ENCODE data around the gene CNBD2. TPM values are rescaled to one million over a fixed set of nuclear protein-coding genes. Genes with fewer than 3 reads are reported as not detected.

Gene CNBD2
- total RNA-seq, 2 donors from 2014 or later, result 8.0 to 23.4 TPM

GRCh38 chr20:36031806-36032205 lies 63.4 kb downstream of the CNBD2 start:
- Histone ChIP-seq H3K4me3 (no peak overlapping the region), H3K27ac (no peak overlapping the region), H3K9me3 (no peaks in the 10 kb centered on the region), H3K4me1 (no peaks in the 10 kb centered on the region), H3K36me3 (replicated peaks in 1 of 2; ENCODE audit: insufficient read depth in 1 of 2, low read depth in 2 of 2) (no peaks in the 10 kb centered on the region), H3K27me3 (no peaks in the 10 kb centered on the region)
- TF ChIP-seq CTCF (IDR thresholded peaks at IDR 0.05), result no peak
- TF ChIP-seq POLR2A (IDR thresholded peaks at IDR 0.05), result no peak
- no peak for ATAC-seq
- no peak for DNase-seq
- intact Hi-C loops (cut with DNase I), result no loop called here
- 86 to 92% methylated on average over 3 of the region's 3 CpGs for WGBS, 2 donors

GRCh38 chr20:36034875-36035274 lies 66.5 kb downstream of the CNBD2 start:
- DNase-seq (no peak), ATAC-seq (no peak)
- Histone ChIP-seq H3K36me3 (replicated peaks in 1 of 2; ENCODE audit: insufficient read depth in 1 of 2, low read depth in 2 of 2) (no peaks in the 10 kb centered on the region), H3K4me3 (no peak overlapping the region), H3K27ac (no peak overlapping the region), H3K27me3 (no peaks in the 10 kb centered on the region), H3K9me3 (no peaks in the 10 kb centered on the region), H3K4me1 (no peaks in the 10 kb centered on the region)
- peak in 1 of 7 experiments; percentile 14 for TF ChIP-seq CTCF (IDR thresholded peaks at IDR 0.05)
- no peak for TF ChIP-seq POLR2A (IDR thresholded peaks at IDR 0.05)
- intact Hi-C loops (cut with DNase I), result no loop called here
- 79 to 92% methylated on average over 4 of the region's 4 CpGs for WGBS, 2 donors

DNA sequence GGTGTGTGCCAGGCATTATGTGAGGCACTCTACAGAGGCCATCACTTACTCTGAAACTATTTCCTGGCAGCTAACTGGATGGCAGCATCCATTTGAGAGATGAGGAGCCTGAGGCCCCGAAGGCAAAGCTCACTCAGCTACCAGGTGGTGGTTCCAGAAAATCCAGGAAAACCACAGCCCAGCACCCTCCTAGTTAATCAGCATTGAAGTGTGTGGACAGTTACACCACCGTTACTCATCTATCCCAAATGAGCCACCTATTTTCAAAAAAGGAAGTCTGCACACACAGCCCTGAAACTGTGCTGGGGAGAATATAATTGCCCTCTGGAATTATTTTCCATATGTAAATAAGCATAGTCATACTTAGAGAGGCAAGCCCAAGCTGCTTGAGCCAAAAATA lies 67.4 kb downstream of the CNBD2 start:
- 56 to 100% methylated on average over 1 to 2 of the region's 2 CpGs for WGBS, 2 donors
- H3K4me1 ChIP-seq, result no peaks in the 10 kb centered on the region
- no peak overlapping the region for H3K4me3 ChIP-seq
- DNase-seq (no peak), ATAC-seq (no peak)
- TF ChIP-seq CTCF (IDR thresholded peaks at IDR 0.05) (no peak), POLR2A (IDR thresholded peaks at IDR 0.05) (no peak)
- no peaks in the 10 kb centered on the region for H3K36me3 ChIP-seq (replicated peaks in 1 of 2; ENCODE audit: insufficient read depth in 1 of 2, low read depth in 2 of 2)
- H3K9me3 ChIP-seq, result no peaks in the 10 kb centered on the region
- no peak overlapping the region for H3K27ac ChIP-seq
- intact Hi-C loops (cut with DNase I), result no loop called here
- H3K27me3 ChIP-seq, result no peaks in the 10 kb centered on the region

DNA sequence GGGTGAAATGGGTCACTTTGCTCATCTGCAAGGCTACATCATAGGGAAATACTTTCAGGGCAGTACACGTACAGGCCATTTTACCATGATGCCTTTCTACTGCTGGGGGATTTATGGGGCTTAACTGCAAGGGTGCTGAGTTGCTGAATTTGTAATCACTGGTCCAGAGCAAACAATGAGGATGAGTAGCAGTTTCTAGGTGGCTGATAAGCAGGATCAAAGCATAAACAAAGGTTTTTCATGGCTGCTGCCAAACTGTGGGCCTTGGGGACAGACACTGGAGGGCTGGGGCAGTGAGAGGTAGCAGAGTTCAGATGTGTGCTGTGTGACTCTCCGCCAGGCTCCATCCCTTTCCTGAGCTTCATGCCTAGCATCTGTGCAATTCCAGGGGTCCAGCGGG lies 68.3 kb downstream of the CNBD2 start:
- no peaks in the 10 kb centered on the region for H3K9me3 ChIP-seq
- intact Hi-C loops (cut with DNase I), result no loop called here
- TF ChIP-seq CTCF (IDR thresholded peaks at IDR 0.05) (no peak), POLR2A (IDR thresholded peaks at IDR 0.05) (no peak)
- H3K4me3 ChIP-seq, result no peak overlapping the region
- no peak for DNase-seq
- H3K4me1 ChIP-seq, result no peaks in the 10 kb centered on the region
- H3K36me3 ChIP-seq (replicated peaks in 1 of 2; ENCODE audit: insufficient read depth in 1 of 2, low read depth in 2 of 2), result no peaks in the 10 kb centered on the region
- WGBS, 2 donors, result 82 to 90% methylated on average over 2 to 3 of the region's 3 CpGs
- no peak overlapping the region for H3K27ac ChIP-seq
- no peaks in the 10 kb centered on the region for H3K27me3 ChIP-seq
- ATAC-seq, result no peak

DNA sequence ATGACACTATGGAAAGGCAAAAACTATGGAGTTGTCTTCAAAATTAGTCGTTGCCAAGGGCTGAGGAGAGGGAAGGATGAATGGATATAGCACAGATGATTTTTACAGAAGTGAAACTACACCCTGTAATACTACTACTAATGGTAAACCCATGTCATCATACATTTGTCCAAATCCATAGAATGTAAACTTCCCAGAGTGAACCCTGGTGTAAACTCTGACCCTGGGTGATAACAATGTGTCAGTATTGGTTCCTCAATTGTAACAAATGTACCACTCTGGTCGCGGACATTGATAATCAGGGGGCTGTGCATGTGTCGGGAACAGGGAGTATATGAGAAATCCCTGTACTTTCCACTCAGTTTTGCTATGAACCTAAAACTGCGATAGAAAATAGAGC lies 72.2 kb downstream of the CNBD2 start:
- intact Hi-C loops (cut with DNase I), result no loop called here
- Histone ChIP-seq H3K36me3 (replicated peaks in 1 of 2; ENCODE audit: insufficient read depth in 1 of 2, low read depth in 2 of 2) (no peaks in the 10 kb centered on the region), H3K4me1 (no peaks in the 10 kb centered on the region), H3K27ac (no peak overlapping the region), H3K4me3 (no peak overlapping the region), H3K27me3 (no peaks in the 10 kb centered on the region), H3K9me3 (no peaks in the 10 kb centered on the region)
- WGBS, 2 donors, result 85 to 87% methylated on average over 5 of the region's 5 CpGs
- no peak for DNase-seq
- ATAC-seq, result no peak
- no peak for TF ChIP-seq CTCF (IDR thresholded peaks at IDR 0.05)
- no peak for TF ChIP-seq POLR2A (IDR thresholded peaks at IDR 0.05)
